T-helper 17 cell (primary cell): Measurements from ENCODE around the gene NOS3. TPM values are rescaled to one million over a fixed set of nuclear protein-coding genes. Genes with fewer than 3 reads are reported as not detected.
A peak's percentile ranks its signal among the peaks of the same experiment; 100 is the strongest.

Experiments used
- ATAC-seq: fragments of 150-1000 bp; cut with Tn5 transposase; 2 replicates; pipeline ENCODE4 v1.10.0; 2021; ENCODE audit warnings: mild to moderate bottlenecking, moderate library complexity
- DNase-seq, 3 donors: peaks; one replicate each; pipeline versions ENCODE4 v3.0.0 to v3.0.0-alpha.2; 2020 to 2021
- H3K9me3 ChIP-seq: one replicate; pipeline ENCODE4 v1.7.0; 2013; ENCODE audit warnings: low read length, mild to moderate bottlenecking; ENCODE audit not compliant: control insufficient read depth, poor library complexity, severe bottlenecking
- H3K27ac Mint-ChIP-seq: one replicate; pipeline ENCODE4 v1.8.0; 2022; ENCODE audit warnings: mild to moderate bottlenecking, moderate library complexity, mixed read lengths
- H3K27me3 Mint-ChIP-seq: one replicate; pipeline ENCODE4 v1.8.0; 2022; ENCODE audit warnings: mixed read lengths
- H3K36me3 Mint-ChIP-seq: one replicate; pipeline ENCODE4 v1.8.0; 2022; ENCODE audit warnings: low read depth, mixed read lengths
- H3K4me1 Mint-ChIP-seq: one replicate; pipeline ENCODE4 v1.8.0; 2022; ENCODE audit warnings: mild to moderate bottlenecking, mixed read lengths
- H3K4me3 Mint-ChIP-seq: one replicate; pipeline ENCODE4 v1.8.0; 2022; ENCODE audit warnings: mild to moderate bottlenecking, moderate library complexity, mixed read lengths
- total RNA-seq, 4 donors: library from RNA in 2 of 4; stranded (reverse) in 2 of 4; gene quantifications; one replicate each; pipeline ENCODE4 v1.2.3 and lab custom pipeline; 2022 to 2026

The NOS3 gene
- total RNA-seq, 2 donors from 2014 or later: 9.4 to 9.6 TPM

DNA sequence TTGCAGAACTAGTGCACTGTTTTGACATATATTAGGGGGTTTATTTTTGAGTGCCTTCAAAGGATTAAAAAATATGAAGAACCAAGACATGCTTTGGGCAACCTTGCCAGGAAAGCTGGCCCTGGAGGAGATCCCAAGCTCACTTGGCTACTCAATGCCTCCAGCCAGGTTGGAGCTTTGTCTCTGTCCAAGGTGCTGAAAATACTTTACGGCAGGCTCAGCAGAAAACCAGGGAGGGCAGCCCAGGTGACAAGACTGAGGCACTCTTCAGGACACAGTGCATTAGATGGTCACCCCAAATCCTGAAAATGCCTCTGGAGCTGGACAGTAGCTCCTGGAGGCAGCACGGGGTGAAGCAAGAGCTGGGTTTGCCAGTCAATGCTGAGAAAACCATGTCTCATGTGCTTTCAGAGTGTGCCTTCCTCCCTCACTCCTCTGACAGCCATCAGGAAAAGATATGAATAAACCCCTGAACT is 6.9 kb upstream of the NOS3 start:
- H3K9me3 ChIP-seq: no peaks in the 10 kb centered on the region
- Mint-ChIP-seq H3K27ac (no peak overlapping the region), H3K36me3 (no peaks in the 10 kb centered on the region), H3K4me1 (peaks cover 19% of the 10 kb centered on the region), H3K4me3 (no peak overlapping the region), H3K27me3 (peaks cover 13% of the 10 kb centered on the region)
- ATAC-seq (no peak), DNase-seq (peak in 1 of 3 donors; percentile 42)

DNA sequence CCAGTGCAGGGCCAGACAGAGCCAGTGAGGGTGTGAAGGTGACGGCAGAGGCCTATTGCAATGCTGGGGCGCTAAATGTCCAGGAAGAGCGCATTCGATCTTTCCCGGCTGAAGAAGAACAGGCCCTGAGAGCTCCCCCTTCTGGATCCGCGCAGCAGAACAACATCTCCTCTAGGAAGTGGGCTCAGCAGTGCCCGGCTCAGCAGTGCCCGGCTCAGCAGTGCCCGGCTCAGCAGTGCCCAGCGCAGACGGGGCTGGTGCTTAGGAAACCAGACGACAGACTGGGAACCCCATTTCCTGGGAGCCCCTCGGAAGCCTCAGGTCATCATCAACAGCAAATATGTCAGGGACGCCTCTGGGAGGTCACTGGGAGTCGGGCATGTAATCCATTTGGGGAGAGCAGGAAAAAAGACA is 4.7 kb upstream of the NOS3 start:
- peak; percentile 50 for ATAC-seq
- Mint-ChIP-seq H3K4me1 (peaks cover 19% of the 10 kb centered on the region), H3K36me3 (no peaks in the 10 kb centered on the region), H3K27me3 (peaks cover 7% of the 10 kb centered on the region), H3K4me3 (peak overlapping the region; percentile 66), H3K27ac (no peak overlapping the region)
- peak in 1 of 3 donors; percentile 34 for DNase-seq
- no peaks in the 10 kb centered on the region for H3K9me3 ChIP-seq

DNA sequence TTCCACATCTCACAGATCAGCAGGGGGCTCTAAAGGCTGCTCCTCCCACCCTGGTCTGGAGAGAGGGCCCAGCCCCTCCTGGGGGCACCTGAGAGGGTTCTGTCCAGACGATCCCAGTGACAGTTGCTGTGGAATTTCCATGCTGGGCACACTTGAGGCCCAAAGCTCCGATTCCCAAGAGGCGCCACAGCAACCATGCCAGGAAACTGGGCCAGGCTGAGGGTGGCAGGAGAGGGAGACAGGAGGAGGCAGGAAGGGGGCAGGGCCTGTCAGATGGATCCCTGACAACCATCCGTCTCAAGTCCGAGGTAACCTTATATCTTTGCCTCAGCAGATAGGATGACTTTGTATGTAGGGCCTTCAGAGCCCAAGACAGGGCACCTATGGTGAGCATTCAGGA is 4.3 kb upstream of the NOS3 start:
- H3K36me3 Mint-ChIP-seq: no peaks in the 10 kb centered on the region
- H3K27ac Mint-ChIP-seq: peak overlapping the region; percentile 14
- peaks cover 2% of the 10 kb centered on the region for H3K27me3 Mint-ChIP-seq
- H3K4me3 Mint-ChIP-seq: no peak overlapping the region
- peaks cover 19% of the 10 kb centered on the region for H3K4me1 Mint-ChIP-seq
- ATAC-seq: no peak
- no peak for DNase-seq
- no peaks in the 10 kb centered on the region for H3K9me3 ChIP-seq

DNA sequence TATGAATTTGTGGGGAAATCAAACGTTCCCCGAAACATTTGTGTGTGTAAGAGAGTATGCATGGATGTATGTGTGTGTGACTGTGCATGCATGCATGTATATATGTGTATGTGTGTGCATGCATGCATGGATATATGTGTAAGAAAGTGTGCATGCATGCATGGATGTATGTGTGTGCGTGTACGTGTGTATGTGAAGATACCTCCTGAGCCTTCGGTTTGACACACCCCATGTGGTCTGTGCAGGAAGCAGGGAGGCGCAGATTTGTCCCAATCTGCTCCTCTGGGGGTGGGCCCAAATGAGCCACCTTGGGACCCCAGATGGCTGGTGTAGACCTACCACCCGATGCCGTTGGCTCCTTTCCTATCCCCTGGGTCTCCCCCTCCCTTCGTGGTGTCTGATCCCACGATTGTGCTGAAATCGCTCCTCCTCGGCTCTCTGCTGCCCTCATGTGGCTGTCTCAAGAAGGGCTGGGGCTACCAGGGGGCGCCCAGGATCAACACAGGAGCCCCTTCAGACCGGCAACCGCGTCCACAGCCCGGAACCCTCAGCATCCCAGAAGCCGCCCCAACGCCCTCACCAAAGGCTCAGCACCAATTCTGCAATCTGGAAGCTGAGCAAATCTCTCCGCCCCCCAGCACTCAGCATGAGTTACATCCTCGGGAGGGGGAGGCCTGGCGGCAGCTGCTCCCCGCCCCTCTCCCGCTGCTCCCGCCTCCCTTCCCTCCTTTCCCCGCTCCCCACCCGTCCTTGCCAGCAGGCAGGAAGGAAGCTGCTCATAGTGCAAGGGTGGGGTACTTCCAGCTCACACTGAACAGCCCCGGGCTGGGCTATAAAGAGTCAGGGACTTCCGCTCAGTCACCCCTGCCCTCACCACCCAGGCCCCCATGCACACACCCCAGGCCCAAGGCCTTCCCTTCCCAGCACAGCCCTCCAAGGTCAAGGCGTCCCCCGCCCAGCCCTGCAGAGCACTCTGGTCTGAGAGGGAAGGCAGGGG is 2.3 kb upstream of the NOS3 start:
- DNase-seq (peak; percentile 48 to 58 (median 58)), ATAC-seq (peak; percentile 76)
- Mint-ChIP-seq H3K4me1 (peaks cover 19% of the 10 kb centered on the region), H3K27ac (peak overlapping the region; percentile 24), H3K36me3 (no peaks in the 10 kb centered on the region), H3K4me3 (peak overlapping the region; percentile 74), H3K27me3 (no peaks in the 10 kb centered on the region)
- H3K9me3 ChIP-seq: no peaks in the 10 kb centered on the region

DNA sequence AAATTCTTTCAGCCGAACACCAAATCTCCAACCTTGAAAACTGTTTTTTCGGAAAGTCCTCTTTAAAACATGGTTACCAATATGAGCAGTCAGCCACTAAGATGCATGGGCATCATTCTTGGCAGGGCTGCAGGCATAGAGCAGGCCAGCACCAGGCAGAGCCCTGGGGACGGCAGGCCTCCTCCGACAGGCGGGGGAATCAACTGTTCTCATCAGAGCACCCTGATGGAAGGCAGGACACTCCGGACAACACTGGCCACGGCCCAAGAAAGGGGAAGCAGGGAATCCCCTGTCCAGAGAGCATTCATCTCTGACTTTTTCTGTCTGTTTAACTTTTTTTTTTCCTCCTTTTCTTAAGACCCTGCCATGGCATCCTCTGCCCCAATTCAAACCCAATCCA is 1.4 kb upstream of the NOS3 start:
- no peak overlapping the region for H3K4me3 Mint-ChIP-seq
- no peak overlapping the region for H3K27ac Mint-ChIP-seq
- ATAC-seq: no peak
- H3K9me3 ChIP-seq: no peaks in the 10 kb centered on the region
- no peak for DNase-seq
- H3K27me3 Mint-ChIP-seq: no peaks in the 10 kb centered on the region
- H3K4me1 Mint-ChIP-seq: peaks cover 21% of the 10 kb centered on the region
- no peaks in the 10 kb centered on the region for H3K36me3 Mint-ChIP-seq

DNA sequence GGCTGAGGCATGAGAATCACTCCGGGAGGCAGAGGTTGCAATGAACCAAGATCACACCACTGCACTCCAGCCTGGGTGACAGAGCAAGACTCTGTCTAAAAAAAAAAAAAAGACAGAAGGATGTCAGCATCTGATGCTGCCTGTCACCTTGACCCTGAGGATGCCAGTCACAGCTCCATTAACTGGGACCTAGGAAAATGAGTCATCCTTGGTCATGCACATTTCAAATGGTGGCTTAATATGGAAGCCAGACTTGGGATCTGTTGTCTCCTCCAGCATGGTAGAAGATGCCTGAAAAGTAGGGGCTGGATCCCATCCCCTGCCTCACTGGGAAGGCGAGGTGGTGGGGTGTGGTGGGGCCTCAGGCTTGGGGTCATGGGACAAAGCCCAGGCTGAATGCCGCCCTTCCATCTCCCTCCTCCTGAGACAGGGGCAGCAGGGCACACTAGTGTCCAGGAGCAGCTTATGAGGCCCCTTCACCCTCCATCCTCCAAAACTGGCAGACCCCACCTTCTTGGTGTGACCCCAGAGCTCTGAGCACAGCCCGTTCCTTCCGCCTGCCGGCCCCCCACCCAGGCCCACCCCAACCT is 1.3 kb downstream of the NOS3 start:
- H3K36me3 Mint-ChIP-seq: no peaks in the 10 kb centered on the region
- H3K4me1 Mint-ChIP-seq: peaks cover 14% of the 10 kb centered on the region
- DNase-seq (no peak), ATAC-seq (no peak)
- H3K27me3 Mint-ChIP-seq: no peaks in the 10 kb centered on the region
- no peak overlapping the region for H3K4me3 Mint-ChIP-seq
- H3K9me3 ChIP-seq: no peaks in the 10 kb centered on the region
- H3K27ac Mint-ChIP-seq: no peak overlapping the region

DNA sequence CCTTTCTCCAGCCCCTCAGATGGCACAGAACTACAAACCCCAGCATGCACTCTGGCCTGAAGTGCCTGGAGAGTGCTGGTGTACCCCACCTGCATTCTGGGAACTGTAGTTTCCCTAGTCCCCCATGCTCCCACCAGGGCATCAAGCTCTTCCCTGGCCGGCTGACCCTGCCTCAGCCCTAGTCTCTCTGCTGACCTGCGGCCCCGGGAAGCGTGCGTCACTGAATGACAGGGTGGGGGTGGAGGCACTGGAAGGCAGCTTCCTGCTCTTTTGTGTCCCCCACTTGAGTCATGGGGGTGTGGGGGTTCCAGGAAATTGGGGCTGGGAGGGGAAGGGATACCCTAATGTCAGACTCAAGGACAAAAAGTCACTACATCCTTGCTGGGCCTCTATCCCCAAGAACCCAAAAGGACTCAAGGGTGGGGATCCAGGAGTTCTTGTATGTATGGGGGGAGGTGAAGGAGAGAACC is 2.1 kb downstream of the NOS3 start:
- H3K36me3 Mint-ChIP-seq: no peaks in the 10 kb centered on the region
- no peak overlapping the region for H3K27ac Mint-ChIP-seq
- DNase-seq: no peak
- ATAC-seq: peak; percentile 66
- H3K4me3 Mint-ChIP-seq: no peak overlapping the region
- H3K27me3 Mint-ChIP-seq: no peaks in the 10 kb centered on the region
- H3K4me1 Mint-ChIP-seq: peaks cover 21% of the 10 kb centered on the region
- no peaks in the 10 kb centered on the region for H3K9me3 ChIP-seq

DNA sequence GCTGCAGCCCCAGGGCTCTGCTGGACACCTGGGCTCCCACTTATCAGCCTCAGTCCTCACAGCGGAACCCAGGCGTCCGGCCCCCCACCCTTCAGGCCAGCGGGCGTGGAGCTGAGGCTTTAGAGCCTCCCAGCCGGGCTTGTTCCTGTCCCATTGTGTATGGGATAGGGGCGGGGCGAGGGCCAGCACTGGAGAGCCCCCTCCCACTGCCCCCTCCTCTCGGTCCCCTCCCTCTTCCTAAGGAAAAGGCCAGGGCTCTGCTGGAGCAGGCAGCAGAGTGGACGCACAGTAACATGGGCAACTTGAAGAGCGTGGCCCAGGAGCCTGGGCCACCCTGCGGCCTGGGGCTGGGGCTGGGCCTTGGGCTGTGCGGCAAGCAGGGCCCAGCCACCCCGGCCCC is 2.7 kb downstream of the NOS3 start:
- H3K4me3 Mint-ChIP-seq: peak overlapping the region; percentile 55
- H3K9me3 ChIP-seq: no peaks in the 10 kb centered on the region
- no peak overlapping the region for H3K27ac Mint-ChIP-seq
- peaks cover 22% of the 10 kb centered on the region for H3K4me1 Mint-ChIP-seq
- no peaks in the 10 kb centered on the region for H3K27me3 Mint-ChIP-seq
- H3K36me3 Mint-ChIP-seq: no peaks in the 10 kb centered on the region
- DNase-seq (no peak), ATAC-seq (no peak)

DNA sequence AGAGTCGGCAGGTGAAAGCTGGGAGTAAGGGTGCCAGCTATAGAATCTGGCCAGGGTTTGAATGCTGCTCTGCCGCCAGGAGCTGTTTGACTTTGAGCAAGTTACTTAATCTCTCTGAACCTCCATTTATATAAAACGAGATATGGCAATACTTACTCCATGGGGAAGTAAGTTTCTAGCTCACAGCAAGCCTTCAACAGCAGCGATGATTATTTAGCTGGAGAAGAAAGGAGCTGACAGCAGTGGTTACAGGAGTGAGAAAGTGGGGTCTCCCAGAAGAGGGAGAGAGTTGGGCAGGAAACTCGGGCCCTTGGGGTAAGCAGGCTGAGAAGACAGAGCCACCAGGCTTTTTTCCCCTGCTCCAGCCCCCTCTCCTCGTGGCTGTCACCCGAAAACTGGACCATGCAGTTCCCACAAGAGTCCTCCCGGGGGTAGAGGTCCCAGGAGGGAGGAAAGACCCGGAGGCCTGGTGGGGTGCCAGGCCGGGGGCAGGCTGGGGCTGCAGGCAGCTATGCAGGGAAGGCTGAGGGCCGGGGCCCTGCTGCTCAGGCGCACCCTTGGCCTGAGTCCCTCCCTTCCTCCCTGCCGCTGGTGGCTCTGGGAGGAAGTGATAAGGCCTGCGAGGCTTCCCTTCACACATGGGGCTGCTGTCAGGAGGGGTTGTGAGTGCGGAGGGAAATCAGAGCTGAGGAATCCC is 3.5 kb downstream of the NOS3 start:
- Mint-ChIP-seq H3K36me3 (no peaks in the 10 kb centered on the region), H3K4me1 (peaks cover 18% of the 10 kb centered on the region), H3K27me3 (no peaks in the 10 kb centered on the region), H3K27ac (peak overlapping the region; percentile 16), H3K4me3 (peak overlapping the region; percentile 55)
- H3K9me3 ChIP-seq: no peaks in the 10 kb centered on the region
- DNase-seq: no peak
- ATAC-seq: peak; percentile 62

DNA sequence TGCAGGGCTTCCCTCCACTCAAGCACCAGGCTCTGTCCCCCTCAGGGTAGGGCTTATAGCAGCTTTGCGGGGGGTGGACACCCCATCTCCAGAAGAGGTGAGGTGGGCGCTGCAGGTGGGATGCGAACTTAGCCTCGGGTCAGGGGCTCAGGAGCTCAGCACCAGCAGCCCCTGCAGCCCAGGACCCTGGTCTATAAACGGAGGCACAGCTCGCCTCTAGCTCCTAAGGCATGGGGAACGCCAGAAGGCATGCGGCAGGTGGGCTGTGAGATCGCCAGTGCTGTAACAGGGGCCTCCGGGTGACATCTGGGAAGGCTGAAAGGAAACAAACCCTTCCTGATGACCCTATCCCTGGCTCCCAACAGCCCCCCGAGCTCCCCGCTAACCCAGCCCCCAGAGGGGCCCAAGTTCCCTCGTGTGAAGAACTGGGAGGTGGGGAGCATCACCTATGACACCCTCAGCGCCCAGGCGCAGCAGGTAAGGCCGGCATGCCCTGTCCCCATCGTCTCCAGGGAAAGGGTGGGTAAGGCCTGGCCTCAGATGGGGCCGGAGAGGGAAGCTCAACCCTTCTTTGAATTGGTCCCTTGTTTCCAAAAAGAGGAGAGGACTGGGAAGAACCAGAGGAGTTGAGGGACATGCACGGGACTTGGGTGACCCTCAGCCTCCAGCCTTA is 4.2 kb downstream of the NOS3 start:
- no peaks in the 10 kb centered on the region for H3K9me3 ChIP-seq
- Mint-ChIP-seq H3K4me3 (peak overlapping the region; percentile 55), H3K27me3 (no peaks in the 10 kb centered on the region), H3K27ac (peak overlapping the region; percentile 16), H3K4me1 (peaks cover 18% of the 10 kb centered on the region), H3K36me3 (no peaks in the 10 kb centered on the region)
- DNase-seq (no peak), ATAC-seq (no peak)

DNA sequence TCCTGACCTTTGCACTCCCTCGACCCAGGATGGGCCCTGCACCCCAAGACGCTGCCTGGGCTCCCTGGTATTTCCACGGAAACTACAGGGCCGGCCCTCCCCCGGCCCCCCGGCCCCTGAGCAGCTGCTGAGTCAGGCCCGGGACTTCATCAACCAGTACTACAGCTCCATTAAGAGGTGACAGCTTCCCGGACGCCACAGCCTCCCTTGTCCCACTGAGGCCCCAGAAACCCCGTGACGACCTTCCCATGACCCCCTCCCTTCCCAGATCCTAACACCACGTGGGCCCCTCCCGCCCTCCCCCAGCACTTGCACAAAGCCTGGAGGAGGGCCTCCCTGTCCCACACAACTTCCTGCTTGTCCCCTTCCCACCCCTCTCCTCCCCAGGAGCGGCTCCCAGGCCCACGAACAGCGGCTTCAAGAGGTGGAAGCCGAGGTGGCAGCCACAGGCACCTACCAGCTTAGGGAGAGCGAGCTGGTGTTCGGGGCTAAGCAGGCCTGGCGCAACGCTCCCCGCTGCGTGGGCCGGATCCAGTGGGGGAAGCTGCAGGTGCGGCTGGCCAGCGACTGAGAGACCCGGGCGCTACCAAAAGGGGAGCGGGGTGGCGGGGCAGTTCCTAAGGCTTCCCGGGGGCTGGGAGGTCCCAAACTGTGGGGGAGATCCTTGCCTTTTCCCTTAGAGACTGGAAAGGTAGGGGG is 5.7 kb downstream of the NOS3 start:
- Mint-ChIP-seq H3K27ac (no peak overlapping the region), H3K27me3 (no peaks in the 10 kb centered on the region), H3K4me3 (peak overlapping the region; percentile 12), H3K4me1 (peaks cover 23% of the 10 kb centered on the region), H3K36me3 (no peaks in the 10 kb centered on the region)
- H3K9me3 ChIP-seq: no peaks in the 10 kb centered on the region
- no peak for ATAC-seq
- no peak for DNase-seq

DNA sequence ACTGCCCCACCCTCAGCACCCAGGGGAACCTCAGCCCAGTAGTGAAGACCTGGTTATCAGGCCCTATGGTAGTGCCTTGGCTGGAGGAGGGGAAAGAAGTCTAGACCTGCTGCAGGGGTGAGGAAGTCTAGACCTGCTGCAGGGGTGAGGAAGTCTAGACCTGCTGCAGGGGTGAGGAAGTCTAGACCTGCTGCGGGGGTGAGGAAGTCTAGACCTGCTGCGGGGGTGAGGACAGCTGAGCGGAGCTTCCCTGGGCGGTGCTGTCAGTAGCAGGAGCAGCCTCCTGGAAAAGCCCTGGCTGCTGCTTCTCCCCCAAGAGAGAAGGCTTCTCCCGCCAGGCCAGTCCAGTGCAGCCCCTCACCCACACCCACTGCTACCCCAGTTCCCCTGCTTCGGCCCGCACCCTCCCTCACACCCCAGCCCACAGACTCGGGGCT is 6.3 kb downstream of the NOS3 start:
- peak overlapping the region; percentile 63 for H3K4me3 Mint-ChIP-seq
- no peaks in the 10 kb centered on the region for H3K9me3 ChIP-seq
- no peak for ATAC-seq
- H3K4me1 Mint-ChIP-seq: peaks cover 24% of the 10 kb centered on the region
- H3K36me3 Mint-ChIP-seq: no peaks in the 10 kb centered on the region
- DNase-seq: no peak
- H3K27ac Mint-ChIP-seq: no peak overlapping the region
- H3K27me3 Mint-ChIP-seq: no peaks in the 10 kb centered on the region
